Caco-2 (cell line): ENCODE results near the gene METTL3. TPM values are rescaled to one million over a fixed set of nuclear protein-coding genes. Genes with fewer than 3 reads are reported as not detected.

Experiments
- BruUV-seq: library from RNA; stranded (reverse); fragments of 400-500 nt; replicated peaks from 2 replicates; lab custom pipeline; 2021; lab: Mats Ljungman, UMichigan
- CTCF ChIA-PET: fragments of 300-600 bp; sonication (Branson Sonifier 250); formaldehyde crosslinking; loops from one replicate; lab custom pipeline; 2022; ENCODE audit warnings: antibody characterized with exemption; lab: Charles Lee
- POLR2A ChIA-PET: fragments of 300-600 bp; sonication (Branson Sonifier 250); formaldehyde crosslinking; loops from one replicate; lab custom pipeline; 2022; ENCODE audit warnings: antibody characterized with exemption; lab: Charles Lee
- DNase-seq, 2 experiments: peaks; one replicate each; pipeline versions ENCODE4 v3.0.0 to v3.0.0-alpha.2; 2020 to 2022
- H3K27me3 ChIP-seq: replicated peaks from 2 replicates; pipeline ENCODE4 v1.6.0; 2011; ENCODE audit warnings: low read length; ENCODE audit not compliant: control insufficient read depth, insufficient read depth
- H3K36me3 ChIP-seq: 2 replicates; pipeline ENCODE4 v1.5.1; 2011; ENCODE audit warnings: low read length; ENCODE audit not compliant: control insufficient read depth, insufficient read depth
- H3K4me1 ChIP-seq: fragments of 250-450 bp; sonication (Bioruptor Pico); 2 replicates; pipeline ENCODE4 v1.5.1; 2020; ENCODE audit warnings: mild to moderate bottlenecking
- H3K4me3 ChIP-seq: 2 replicates; pipeline ENCODE4 v1.5.1; 2011; ENCODE audit warnings: low read depth, mild to moderate bottlenecking, control low read depth, low read length
- H3K9me3 ChIP-seq: fragments of 250-450 bp; sonication (Bioruptor Pico); 2 replicates; pipeline ENCODE4 v1.5.1; 2020; ENCODE audit warnings: mild to moderate bottlenecking, moderate library complexity
- H3K27ac Mint-ChIP-seq: one replicate; pipeline ENCODE4 v1.8.0; 2022; ENCODE audit warnings: mixed read lengths; ENCODE audit not compliant: unreplicated experiment
- H3K27me3 Mint-ChIP-seq: one replicate; pipeline ENCODE4 v1.8.0; 2022; ENCODE audit warnings: mixed read lengths; ENCODE audit not compliant: insufficient read depth, unreplicated experiment
- H3K36me3 Mint-ChIP-seq: one replicate; pipeline ENCODE4 v1.8.0; 2022; ENCODE audit warnings: mild to moderate bottlenecking, mixed read lengths; ENCODE audit not compliant: insufficient read depth, unreplicated experiment
- H3K4me1 Mint-ChIP-seq: one replicate; pipeline ENCODE4 v1.8.0; 2022; ENCODE audit warnings: low read depth, mixed read lengths; ENCODE audit not compliant: unreplicated experiment
- H3K4me3 Mint-ChIP-seq: one replicate; pipeline ENCODE4 v1.8.0; 2022; ENCODE audit warnings: mild to moderate bottlenecking, moderate library complexity, mixed read lengths; ENCODE audit not compliant: unreplicated experiment
- H3K9me3 Mint-ChIP-seq: one replicate; pipeline ENCODE4 v1.8.0; 2022; ENCODE audit warnings: mixed read lengths; ENCODE audit not compliant: unreplicated experiment
- intact Hi-C: fragments of 100-400 bp; cut with micrococcal nuclease; formaldehyde crosslinking; loops from one replicate; pipeline ENCODE4 v1.10.0; 2022; ENCODE audit not compliant: unreplicated experiment
- total RNA-seq: library from RNA; stranded (reverse); gene quantifications from 2 replicates; pipeline ENCODE4 v1.2.3, GENCODE V29; 2022
- TF ChIP-seq, protein P1 (sequence below), 2 experiments: fragments of 200-600 bp in 1 of 2; IDR thresholded peaks; 1 replicate in 1 of 2; 2 replicates in 1 of 2; pipeline versions ENCODE4 v1.5.1 to v1.8.0; 2011 to 2022; ENCODE audit warnings: antibody characterized with exemption in 1 of 2, control low read depth in 1 of 2, inconsistent platforms in 1 of 2, low read depth in 1 of 2, low read length in 1 of 2, mild to moderate bottlenecking in 1 of 2, moderate library complexity in 1 of 2; ENCODE audit not compliant: insufficient read depth in 1 of 2, severe bottlenecking in 1 of 2, unreplicated experiment in 1 of 2

The METTL3 gene
- total RNA-seq, 1 experiment from 2014 or later, result 40.1 TPM

GRCh38 chr14:21543963-21544362, 32.8 kb upstream of the METTL3 start:
- H3K4me3 ChIP-seq, result no peak overlapping the region
- intact Hi-C loops, result no loop called here
- no peaks in the 10 kb centered on the region for H3K9me3 ChIP-seq
- no peaks in the 10 kb centered on the region for H3K9me3 Mint-ChIP-seq
- H3K27ac Mint-ChIP-seq, result peak overlapping the region; percentile 11
- BruUV-seq, result no TSS peak
- H3K4me3 Mint-ChIP-seq, result peak overlapping the region; percentile 9
- H3K27me3 Mint-ChIP-seq, result no peaks in the 10 kb centered on the region
- DNase-seq, result no peak
- H3K36me3 ChIP-seq, result no peaks in the 10 kb centered on the region
- no peaks in the 10 kb centered on the region for H3K27me3 ChIP-seq
- H3K36me3 Mint-ChIP-seq, result no peaks in the 10 kb centered on the region
- TF ChIP-seq, protein P1, sequence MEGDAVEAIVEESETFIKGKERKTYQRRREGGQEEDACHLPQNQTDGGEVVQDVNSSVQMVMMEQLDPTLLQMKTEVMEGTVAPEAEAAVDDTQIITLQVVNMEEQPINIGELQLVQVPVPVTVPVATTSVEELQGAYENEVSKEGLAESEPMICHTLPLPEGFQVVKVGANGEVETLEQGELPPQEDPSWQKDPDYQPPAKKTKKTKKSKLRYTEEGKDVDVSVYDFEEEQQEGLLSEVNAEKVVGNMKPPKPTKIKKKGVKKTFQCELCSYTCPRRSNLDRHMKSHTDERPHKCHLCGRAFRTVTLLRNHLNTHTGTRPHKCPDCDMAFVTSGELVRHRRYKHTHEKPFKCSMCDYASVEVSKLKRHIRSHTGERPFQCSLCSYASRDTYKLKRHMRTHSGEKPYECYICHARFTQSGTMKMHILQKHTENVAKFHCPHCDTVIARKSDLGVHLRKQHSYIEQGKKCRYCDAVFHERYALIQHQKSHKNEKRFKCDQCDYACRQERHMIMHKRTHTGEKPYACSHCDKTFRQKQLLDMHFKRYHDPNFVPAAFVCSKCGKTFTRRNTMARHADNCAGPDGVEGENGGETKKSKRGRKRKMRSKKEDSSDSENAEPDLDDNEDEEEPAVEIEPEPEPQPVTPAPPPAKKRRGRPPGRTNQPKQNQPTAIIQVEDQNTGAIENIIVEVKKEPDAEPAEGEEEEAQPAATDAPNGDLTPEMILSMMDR (IDR thresholded peaks at IDR 0.05; ENCODE audit: insufficient read depth in 1 of 2, low read depth in 1 of 2, low read length in 1 of 2, severe bottlenecking in 1 of 2, unreplicated experiment in 1 of 2), result no peak
- H3K4me1 ChIP-seq, result no peaks in the 10 kb centered on the region
- ChIA-PET CTCF (no interaction called here), POLR2A (no interaction called here)
- peaks cover 10% of the 10 kb centered on the region for H3K4me1 Mint-ChIP-seq

- Histone ChIP-seq H3K4me3 (no peak overlapping the region), H3K9me3 (no peaks in the 10 kb centered on the region), H3K27me3 (no peaks in the 10 kb centered on the region), H3K36me3 (no peaks in the 10 kb centered on the region), H3K4me1 (no peaks in the 10 kb centered on the region)
- H3K27me3 Mint-ChIP-seq, result no peaks in the 10 kb centered on the region
- ChIA-PET CTCF (no interaction called here), POLR2A (no interaction called here)
- H3K36me3 Mint-ChIP-seq, result no peaks in the 10 kb centered on the region
- TF ChIP-seq, protein P1 (IDR thresholded peaks at IDR 0.05; ENCODE audit: insufficient read depth in 1 of 2, low read depth in 1 of 2, low read length in 1 of 2, severe bottlenecking in 1 of 2, unreplicated experiment in 1 of 2), result no peak
- DNase-seq, result no peak
- intact Hi-C loops, result no loop called here
- H3K4me3 Mint-ChIP-seq, result peak overlapping the region; percentile 9
- BruUV-seq, result no TSS peak
- H3K4me1 Mint-ChIP-seq, result peaks cover 10% of the 10 kb centered on the region
- no peaks in the 10 kb centered on the region for H3K9me3 Mint-ChIP-seq
- H3K27ac Mint-ChIP-seq, result peak overlapping the region; percentile 11
Observed at GRCh38 chr14:21543521-21543960, 32.4 kb upstream of the METTL3 start.

GRCh38 chr14:21541413-21542074, 30.4 kb upstream of the METTL3 start:
- Mint-ChIP-seq H3K4me3 (no peak overlapping the region), H3K27ac (no peak overlapping the region)

More at GRCh38 chr14:21541413-21542074, 30.4 kb upstream of the METTL3 start:
- Mint-ChIP-seq H3K9me3 (no peaks in the 10 kb centered on the region), H3K36me3 (no peaks in the 10 kb centered on the region), H3K4me1 (peaks cover 16% of the 10 kb centered on the region), H3K27me3 (no peaks in the 10 kb centered on the region)
- Histone ChIP-seq H3K4me1 (no peaks in the 10 kb centered on the region), H3K4me3 (no peak overlapping the region), H3K9me3 (no peaks in the 10 kb centered on the region), H3K27me3 (no peaks in the 10 kb centered on the region), H3K36me3 (no peaks in the 10 kb centered on the region)
- intact Hi-C loops, result no loop called here
- DNase-seq, result no peak
- CTCF ChIA-PET, result no interaction called here
- TF ChIP-seq, protein P1 (IDR thresholded peaks at IDR 0.05; ENCODE audit: insufficient read depth in 1 of 2, low read depth in 1 of 2, low read length in 1 of 2, severe bottlenecking in 1 of 2, unreplicated experiment in 1 of 2), result no peak
- BruUV-seq, result no TSS peak
- POLR2A ChIA-PET, result no interaction called here
